Transverse colon (tissue), 4 donors: ENCODE data around the gene LAMA4. TPM values are rescaled to one million over a fixed set of nuclear protein-coding genes. Genes with fewer than 3 reads are reported as not detected.

Experiments used
- DNase-seq: peaks from one replicate; pipeline ENCODE4 v3.0.0-alpha.2; 2019
- H3K27ac ChIP-seq, 4 donors: fragments of 200-600 bp; sonication (generic); 2 replicates each; pipeline ENCODE4 v1.5.1; 2016 to 2018; ENCODE audit warnings: inconsistent platforms in 4 of 4
- H3K27me3 ChIP-seq: fragments of 200-600 bp; sonication (generic); 2 replicates; pipeline ENCODE4 v1.5.1; 2017; ENCODE audit warnings: inconsistent platforms
- H3K36me3 ChIP-seq, 4 donors: fragments of 200-600 bp; sonication (generic); 2 replicates each; pipeline ENCODE4 v1.5.1; 2017 to 2019; ENCODE audit warnings: inconsistent platforms in 4 of 4
- H3K4me1 ChIP-seq, 4 donors: fragments of 200-600 bp; sonication (generic); 2 replicates each; pipeline ENCODE4 v1.5.1; 2017 to 2020; ENCODE audit warnings: inconsistent platforms in 4 of 4
- H3K4me3 ChIP-seq, 4 donors: fragments of 200-600 bp; sonication (generic); 1 replicate in 1 of 4; 2 replicates in 3 of 4; pipeline versions ENCODE4 v1.5.1 to v1.6.1; 2017 to 2019; ENCODE audit warnings: inconsistent platforms in 4 of 4
- H3K9me3 ChIP-seq, 2 donors: fragments of 200-600 bp; sonication (generic); 2 replicates each; pipeline ENCODE4 v1.5.1; 2017 to 2019; ENCODE audit warnings: inconsistent platforms in 2 of 2
- EP300 ChIP-seq: sonication (generic); formaldehyde crosslinking; IDR thresholded peaks from one replicate; pipeline ENCODE4 v1.6.1; 2017; ENCODE audit warnings: antibody characterized with exemption, low read depth
- POLR2A ChIP-seq: fragments of 450-650 bp; IDR thresholded peaks from one replicate; pipeline ENCODE4 v1.6.1; 2016; ENCODE audit warnings: antibody characterized with exemption, mild to moderate bottlenecking, moderate library complexity
- POLR2AphosphoS5 ChIP-seq, 3 donors: sonication (generic); formaldehyde crosslinking; IDR thresholded peaks; one replicate each; pipeline ENCODE4 v1.6.1; 2016; ENCODE audit warnings: antibody characterized with exemption in 3 of 3
- WGBS, 2 donors: methylation state at CpG; one replicate each; pipeline ENCODE4 v1.1.5; 2018; ENCODE audit warnings: low coverage in 1 of 2; 5-methylcytosine and 5-hydroxymethylcytosine counted together
- in situ Hi-C, 4 donors: fragments of 200-750 bp; cut with MboI; loops; one replicate each; pipeline versions ENCODE4 v1.15.0 to v1.15.1; 2017; ENCODE audit warnings: low sequenced_read_pairs in 3 of 4, low pct_ligation_motif_present in 1 of 4, low pct_unique_long_range_greater_than_20kb in 1 of 4
- intact Hi-C: fragments of 100-400 bp; cut with DNase I; formaldehyde crosslinking; loops from one replicate; pipeline ENCODE4 v1.15.1; 2023; ENCODE audit warnings: low total_unique reads
- total RNA-seq, 4 donors: library from RNA; depleted of rRNA; stranded (reverse); fragments of >200 nt; gene quantifications; one replicate each; pipeline ENCODE4 v1.1.0, GENCODE V29; 2016
- TF ChIP-seq, protein P1 (sequence below), 5 experiments: fragments of 200-600 bp in 3 of 5; fragments of 450-650 bp in 2 of 5; sonication (generic) in 3 of 5; IDR thresholded peaks; 1 replicate in 2 of 5; 2 replicates in 3 of 5; pipeline ENCODE4 v1.5.1; 2016 to 2017; ENCODE audit warnings: antibody characterized with exemption in 5 of 5, inconsistent platforms in 3 of 5, mild to moderate bottlenecking in 2 of 5, moderate library complexity in 1 of 5

LAMA4 gene
- total RNA-seq, 4 donors from 2014 or later: 27.3 to 54.9 (median 40.1) TPM

- WGBS, 2 donors: 54 to 61% methylated on average over 2 to 3 of the region's 3 CpGs
- in situ Hi-C loops: loop anchor here in 2 of 4 donors (25.0 kb wide), 1 partner anchor 1729 kb away; no protein-coding TSS in a partner anchor
- Histone ChIP-seq H3K9me3 (no peaks in the 10 kb centered on the region), H3K4me3 (no peak overlapping the region), H3K4me1 (peaks cover 0 to 9% (median 0%) of the 10 kb centered on the region in 4 donors), H3K27ac (peak overlapping the region in 3 of 4 donors; percentile 19 to 52 (median 35)), H3K27me3 (no peaks in the 10 kb centered on the region), H3K36me3 (no peaks in the 10 kb centered on the region)
- intact Hi-C loops: no loop called here
- no peak for TF ChIP-seq POLR2A
- no peak for TF ChIP-seq EP300
- no peak for TF ChIP-seq POLR2AphosphoS5 (IDR thresholded peaks at IDR 0.05)
- TF ChIP-seq, protein P1, sequence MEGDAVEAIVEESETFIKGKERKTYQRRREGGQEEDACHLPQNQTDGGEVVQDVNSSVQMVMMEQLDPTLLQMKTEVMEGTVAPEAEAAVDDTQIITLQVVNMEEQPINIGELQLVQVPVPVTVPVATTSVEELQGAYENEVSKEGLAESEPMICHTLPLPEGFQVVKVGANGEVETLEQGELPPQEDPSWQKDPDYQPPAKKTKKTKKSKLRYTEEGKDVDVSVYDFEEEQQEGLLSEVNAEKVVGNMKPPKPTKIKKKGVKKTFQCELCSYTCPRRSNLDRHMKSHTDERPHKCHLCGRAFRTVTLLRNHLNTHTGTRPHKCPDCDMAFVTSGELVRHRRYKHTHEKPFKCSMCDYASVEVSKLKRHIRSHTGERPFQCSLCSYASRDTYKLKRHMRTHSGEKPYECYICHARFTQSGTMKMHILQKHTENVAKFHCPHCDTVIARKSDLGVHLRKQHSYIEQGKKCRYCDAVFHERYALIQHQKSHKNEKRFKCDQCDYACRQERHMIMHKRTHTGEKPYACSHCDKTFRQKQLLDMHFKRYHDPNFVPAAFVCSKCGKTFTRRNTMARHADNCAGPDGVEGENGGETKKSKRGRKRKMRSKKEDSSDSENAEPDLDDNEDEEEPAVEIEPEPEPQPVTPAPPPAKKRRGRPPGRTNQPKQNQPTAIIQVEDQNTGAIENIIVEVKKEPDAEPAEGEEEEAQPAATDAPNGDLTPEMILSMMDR (IDR thresholded peaks at IDR 0.05): no peak
- DNase-seq: no peak
Observed at GRCh38 chr6:112183271-112183671, 71.1 kb downstream of the LAMA4 start.

DNA sequence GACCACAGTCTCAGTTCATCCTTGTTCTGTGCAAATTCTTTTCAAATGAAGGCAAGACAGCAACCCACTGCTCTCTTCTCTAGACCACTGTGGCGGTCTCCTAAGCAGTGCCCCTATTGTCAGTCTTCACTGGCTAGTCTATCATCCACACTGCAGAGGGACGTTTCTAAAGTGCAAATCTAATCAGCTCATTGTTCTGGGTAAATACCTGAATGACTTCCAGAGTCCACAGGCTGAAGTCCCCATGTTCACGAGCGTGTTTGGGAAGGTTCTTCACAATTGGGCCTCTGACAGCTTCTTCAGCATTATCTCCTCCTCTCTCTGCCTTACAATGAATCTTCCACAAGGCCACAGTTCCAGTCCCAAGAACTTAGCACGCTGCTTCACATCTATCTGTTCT is 73.2 kb downstream of the LAMA4 start:
- Histone ChIP-seq H3K36me3 (no peaks in the 10 kb centered on the region), H3K27me3 (no peaks in the 10 kb centered on the region), H3K4me3 (no peak overlapping the region), H3K27ac (no peak overlapping the region), H3K4me1 (peaks cover 0 to 9% (median 0%) of the 10 kb centered on the region in 4 donors), H3K9me3 (no peaks in the 10 kb centered on the region)
- 56 to 71% methylated on average over 5 of the region's 5 CpGs for WGBS, 2 donors
- TF ChIP-seq, protein P1 (IDR thresholded peaks at IDR 0.05): no peak
- TF ChIP-seq EP300 (no peak), POLR2A (no peak), POLR2AphosphoS5 (IDR thresholded peaks at IDR 0.05) (no peak)
- in situ Hi-C loops: loop anchor here in 2 of 4 donors (25.0 kb wide), 1 partner anchor 1731 kb away; no protein-coding TSS in a partner anchor
- DNase-seq: no peak
- intact Hi-C loops: loop anchor here (2.0 kb wide), 1 partner anchor 132 kb away; no protein-coding TSS in a partner anchor

GRCh38 chr6:112180095-112180820 is 74.1 kb downstream of the LAMA4 start:
- Histone ChIP-seq H3K4me1 (peaks cover 0 to 9% (median 0%) of the 10 kb centered on the region in 4 donors), H3K9me3 (no peaks in the 10 kb centered on the region), H3K36me3 (no peaks in the 10 kb centered on the region), H3K4me3 (no peak overlapping the region), H3K27me3 (no peaks in the 10 kb centered on the region), H3K27ac (no peak overlapping the region)
- DNase-seq: peak; percentile 19
- intact Hi-C loops: loop anchor here (2.0 kb wide), 1 partner anchor 133 kb away; no protein-coding TSS in a partner anchor
- TF ChIP-seq, protein P1 (IDR thresholded peaks at IDR 0.05): peak; percentile 61 to 68 (median 66)
- TF ChIP-seq POLR2A (no peak), POLR2AphosphoS5 (IDR thresholded peaks at IDR 0.05) (no peak), EP300 (no peak)
- 52 to 58% methylated on average over 6 of the region's 6 CpGs for WGBS, 2 donors
- in situ Hi-C loops: loop anchor here in 2 of 4 donors (25.0 kb wide), 1 partner anchor 1732 kb away; no protein-coding TSS in a partner anchor

GRCh38 chr6:112179631-112180030 is 74.7 kb downstream of the LAMA4 start:
- Histone ChIP-seq H3K9me3 (no peaks in the 10 kb centered on the region), H3K27me3 (no peaks in the 10 kb centered on the region), H3K4me3 (no peak overlapping the region), H3K4me1 (peaks cover 0 to 9% (median 0%) of the 10 kb centered on the region in 4 donors), H3K36me3 (no peaks in the 10 kb centered on the region), H3K27ac (peak overlapping the region in 2 of 4 donors; percentile 2 to 8)
- WGBS, 2 donors: 62 to 69% methylated on average over 2 to 3 of the region's 3 CpGs
- TF ChIP-seq POLR2A (no peak), EP300 (no peak), POLR2AphosphoS5 (IDR thresholded peaks at IDR 0.05) (no peak)
- TF ChIP-seq, protein P1 (IDR thresholded peaks at IDR 0.05): no peak
- DNase-seq: no peak
- intact Hi-C loops: loop anchor here (2.0 kb wide), 1 partner anchor 133 kb away; no protein-coding TSS in a partner anchor
- in situ Hi-C loops: loop anchor here in 2 of 4 donors (10.0 to 25.0 kb wide), 3 partner anchors 125 to 1733 kb away; no protein-coding TSS in a partner anchor
